Activated CD4-positive, alpha-beta T cell treated with anti-CD3 and anti-CD28 coated beads, Interleukin-2, amount 10 ng/mL, durations not matched to agents 24 days and 14 days (primary cell): ENCODE data around the gene EXT2. TPM values are rescaled to one million over a fixed set of nuclear protein-coding genes. Genes with fewer than 3 reads are reported as not detected.

Experiments
- total RNA-seq: library from RNA; stranded (reverse); gene quantifications from 2 replicates; pipeline ENCODE4 v1.2.3, GENCODE V29; 2022

Gene EXT2
- total RNA-seq, 1 donor from 2014 or later = 35.1 TPM

Other genes with a start within 250 kb of the EXT2 start
- gene ALKBH3, start 214.8 kb upstream of the EXT2 start, total RNA-seq = 38.3 and 41.4 TPM in 2 replicates
- 3.1 and 3.5 TPM in 2 replicates for gene C11orf96, start 153.0 kb upstream of the EXT2 start, total RNA-seq
- gene ACCSL, start 47.7 kb upstream of the EXT2 start, total RNA-seq = not detected in 2 replicates
- gene ACCS, start 29.4 kb upstream of the EXT2 start, total RNA-seq = 19.7 and 21.7 TPM in 2 replicates
- not detected in 2 replicates for gene ALX4, start 214.5 kb downstream of the EXT2 start, total RNA-seq